HL-60 (cell line): Measurements from ENCODE around the gene SH2D3C.

ENCODE experiments used
- DNase-seq, 2 experiments: peaks; one replicate each; pipeline ENCODE4 v3.0.0-alpha.2; 2010 to 2020; ENCODE audit warnings: low read depth in 1 of 2, low spot score in 1 of 2
- H3K27ac ChIP-seq: fragments of 250-450 bp; sonication (Bioruptor Pico); replicated peaks from 2 replicates; pipeline ENCODE4 v1.5.1; 2020; ENCODE audit warnings: mild to moderate bottlenecking, moderate library complexity
- H3K27me3 ChIP-seq: fragments of 250-450 bp; sonication (Bioruptor Pico); 2 replicates; pipeline ENCODE4 v1.5.1; 2021; ENCODE audit warnings: mild to moderate bottlenecking, moderate library complexity; ENCODE audit not compliant: insufficient read depth, poor library complexity, severe bottlenecking
- H3K4me3 ChIP-seq: replicated peaks from 2 replicates; pipeline ENCODE4 v1.5.1; 2011; ENCODE audit warnings: mild to moderate bottlenecking, control low read depth, low read length; ENCODE audit not compliant: insufficient read depth
- CTCF ChIP-seq: IDR thresholded peaks from one replicate; pipeline ENCODE4 v1.5.1; 2011; ENCODE audit warnings: low read length, control low read depth, inconsistent platforms; ENCODE audit not compliant: insufficient read depth
- GABPA ChIP-seq: IDR thresholded peaks from 2 replicates; pipeline ENCODE4 v1.6.1; 2012; ENCODE audit warnings: low read depth
- POLR2AphosphoS5 ChIP-seq: IDR thresholded peaks from 2 replicates; pipeline ENCODE4 v1.6.1; 2012; ENCODE audit warnings: low read depth
- REST ChIP-seq: IDR thresholded peaks from 2 replicates; pipeline ENCODE4 v1.6.1; 2012; ENCODE audit warnings: low read depth; ENCODE audit not compliant: insufficient replicate concordance
- SPI1 ChIP-seq: IDR thresholded peaks from 2 replicates; pipeline ENCODE4 v1.6.1; 2012; ENCODE audit warnings: low read depth, mild to moderate bottlenecking, borderline replicate concordance

SH2D3C gene

GRCh38 chr9:127796225-127796813 lies 17.9 kb upstream of the SH2D3C start:
- no peaks in the 10 kb centered on the region for H3K27me3 ChIP-seq
- peak overlapping the region; percentile 46 for H3K27ac ChIP-seq
- H3K4me3 ChIP-seq = no peak overlapping the region
- DNase-seq = peak in 1 of 2 experiments; percentile 27
- TF ChIP-seq REST (no peak), GABPA (no peak), SPI1 (no peak), POLR2AphosphoS5 (peak; percentile 32; the same call in 1 of the 2 replicates), CTCF (no peak)

- no peak overlapping the region for H3K4me3 ChIP-seq
- no peak overlapping the region for H3K27ac ChIP-seq
- DNase-seq = no peak
- TF ChIP-seq CTCF (no peak), REST (no peak), GABPA (no peak), SPI1 (no peak), POLR2AphosphoS5 (no peak; the same call in 1 of the 2 replicates)
- H3K27me3 ChIP-seq = no peaks in the 10 kb centered on the region
Observed at GRCh38 chr9:127794001-127794791, 15.7 kb upstream of the SH2D3C start.

- Histone ChIP-seq H3K27me3 (no peaks in the 10 kb centered on the region), H3K4me3 (no peak overlapping the region), H3K27ac (no peak overlapping the region)
- TF ChIP-seq POLR2AphosphoS5 (no peak; the same call in 1 of the 2 replicates), SPI1 (no peak), CTCF (no peak)
- no peak for DNase-seq
Observed at GRCh38 chr9:127793093-127793708, 14.7 kb upstream of the SH2D3C start.
